Fibroblast of lung (primary cell): ENCODE results near the gene CLEC12A. TPM values are rescaled to one million over a fixed set of nuclear protein-coding genes. Genes with fewer than 3 reads are reported as not detected.
"Not testable (repeated sequence)": the region's sequence is repeated elsewhere in the genome, so short reads cannot be mapped to it uniquely, and the experiment has no call there.

Experiments used
- DNase-seq, 2 donors: peaks; one replicate each; pipeline versions ENCODE4 v3.0.0 to v3.0.0-alpha.2; 2010; ENCODE audit warnings: low read depth in 2 of 2
- H2AFZ ChIP-seq: 2 replicates; pipeline ENCODE4 v1.5.1; 2012; ENCODE audit warnings: low read length, control low read depth, inconsistent platforms
- H3K27ac ChIP-seq: 2 replicates; pipeline ENCODE4 v1.5.1; 2011; ENCODE audit warnings: low read length, control low read depth; ENCODE audit not compliant: insufficient read depth
- H3K27me3 ChIP-seq: 2 replicates; pipeline ENCODE4 v1.5.1; 2011; ENCODE audit warnings: mild to moderate bottlenecking, low read length; ENCODE audit not compliant: control insufficient read depth, insufficient read depth
- H3K36me3 ChIP-seq: 2 replicates; pipeline ENCODE4 v1.5.1; 2011; ENCODE audit warnings: low read length; ENCODE audit not compliant: control insufficient read depth, insufficient read depth
- H3K4me1 ChIP-seq: 2 replicates; pipeline ENCODE4 v1.5.1; 2011; ENCODE audit warnings: low read length; ENCODE audit not compliant: control insufficient read depth, insufficient read depth; ENCODE audit errors: extremely low read depth
- H3K4me2 ChIP-seq: 2 replicates; pipeline ENCODE4 v1.5.1; 2011; ENCODE audit warnings: low read length, control low read depth; ENCODE audit not compliant: insufficient read depth; ENCODE audit errors: extremely low read depth
- H3K4me3 ChIP-seq, 4 experiments: fragments of 200-600 bp in 1 of 4; sonication (generic) in 1 of 4; replicated peaks in 1 of 4; 2 replicates each; pipeline ENCODE4 v1.5.1; 2011 to 2016; ENCODE audit warnings: low read length in 4 of 4, low read depth in 3 of 4, mild to moderate bottlenecking in 3 of 4, control low read depth in 2 of 4, inconsistent platforms in 1 of 4, mixed read lengths in 1 of 4; ENCODE audit not compliant: insufficient read depth in 1 of 4; ENCODE audit errors: control extremely low read depth in 1 of 4
- H3K79me2 ChIP-seq: 2 replicates; pipeline ENCODE4 v1.5.1; 2012; ENCODE audit warnings: mild to moderate bottlenecking, low read length, inconsistent platforms; ENCODE audit not compliant: control insufficient read depth, insufficient read depth
- H3K9ac ChIP-seq: 2 replicates; pipeline ENCODE4 v1.5.1; 2011; ENCODE audit warnings: mild to moderate bottlenecking, low read length, control low read depth; ENCODE audit not compliant: insufficient read depth
- H3K9me3 ChIP-seq: 2 replicates; pipeline ENCODE4 v1.5.1; 2012; ENCODE audit warnings: low read depth, low read length; ENCODE audit not compliant: control insufficient read depth, insufficient read depth
- H4K20me1 ChIP-seq: 2 replicates; pipeline ENCODE4 v1.5.1; 2011; ENCODE audit warnings: low read length; ENCODE audit not compliant: control insufficient read depth, insufficient read depth; ENCODE audit errors: extremely low read depth
- CTCF ChIP-seq, 2 donors: IDR thresholded peaks in 1 of 2; conservative IDR thresholded peaks in 1 of 2; 1 replicate in 1 of 2; 2 replicates in 1 of 2; pipeline ENCODE4 v1.5.1; 2011 to 2012; ENCODE audit warnings: low read length in 2 of 2, control low read depth in 1 of 2, inconsistent platforms in 1 of 2, low read depth in 1 of 2, mild to moderate bottlenecking in 1 of 2
- EZH2 ChIP-seq: IDR thresholded peaks from 2 replicates; pipeline ENCODE4 v1.5.1; 2012; ENCODE audit warnings: low read length, control low read depth, mild to moderate bottlenecking; ENCODE audit errors: missing control alignments
- polyA plus RNA-seq, 2 donors: library from polyadenylated mRNA; depleted of rRNA in 1 of 2; stranded (reverse) in 1 of 2; unstranded in 1 of 2; fragments of >200 nt; gene quantifications; 2 replicates each; pipeline ENCODE4 v1.2.1, GENCODE V29; 2011 to 2012; ENCODE audit warnings: missing spikeins in 1 of 2
- total RNA-seq: library from RNA; depleted of rRNA; stranded (reverse); fragments of >200 nt; gene quantifications from 2 replicates; pipeline ENCODE4 v1.2.1, GENCODE V29; 2014

CLEC12A gene
- total and polyA plus RNA-seq, 2 donors (not counting 1 experiment from before 2014, with no cell fraction given), result not detected

GRCh38 chr12:9948606-9949296 lies 22.5 kb upstream of the CLEC12A start:
- Histone ChIP-seq H4K20me1 (no peaks in the 10 kb centered on the region), H3K27ac (no peak overlapping the region), H3K4me3 (no peak overlapping the region), H3K9ac (no peak overlapping the region), H3K27me3 (no peaks in the 10 kb centered on the region), H3K79me2 (no peaks in the 10 kb centered on the region), H2AFZ (no peak overlapping the region), H3K36me3 (no peaks in the 10 kb centered on the region), H3K4me2 (no peak overlapping the region), H3K9me3 (no peaks in the 10 kb centered on the region), H3K4me1 (no peaks in the 10 kb centered on the region)
- DNase-seq, result no peak
- no peak for TF ChIP-seq CTCF (conservative IDR thresholded peaks at IDR 0.05 in 1 of 2, IDR thresholded peaks at IDR 0.05 in 1 of 2; ENCODE audit: low read depth in 1 of 2, low read length in 2 of 2)
- TF ChIP-seq EZH2, result no peak

GRCh38 chr12:9951026-9951675 lies 20.1 kb upstream of the CLEC12A start:
- no peak for DNase-seq

GRCh38 chr12:9952954-9953729 lies 18.1 kb upstream of the CLEC12A start:
- not testable (repeated sequence) for H4K20me1 ChIP-seq, H3K4me2 ChIP-seq, H3K27me3 ChIP-seq, H3K79me2 ChIP-seq, H3K4me3 ChIP-seq, H3K9me3 ChIP-seq, H3K4me1 ChIP-seq, H3K9ac ChIP-seq, H2AFZ ChIP-seq, DNase-seq, H3K27ac ChIP-seq, H3K36me3 ChIP-seq

More at GRCh38 chr12:9951026-9951675, 20.1 kb upstream of the CLEC12A start:
- no peak overlapping the region for H3K4me2 ChIP-seq
- no peaks in the 10 kb centered on the region for H4K20me1 ChIP-seq
- no peaks in the 10 kb centered on the region for H3K36me3 ChIP-seq
- H2AFZ ChIP-seq, result no peak overlapping the region
- H3K4me1 ChIP-seq, result no peaks in the 10 kb centered on the region
- no peaks in the 10 kb centered on the region for H3K27me3 ChIP-seq
- no peak overlapping the region for H3K27ac ChIP-seq
- H3K79me2 ChIP-seq, result no peaks in the 10 kb centered on the region
- no peak for TF ChIP-seq EZH2
- TF ChIP-seq CTCF (conservative IDR thresholded peaks at IDR 0.05 in 1 of 2, IDR thresholded peaks at IDR 0.05 in 1 of 2; ENCODE audit: low read depth in 1 of 2, low read length in 2 of 2), result no peak
- H3K4me3 ChIP-seq, result no peak overlapping the region
- H3K9ac ChIP-seq, result no peak overlapping the region
- H3K9me3 ChIP-seq, result no peaks in the 10 kb centered on the region
